ENCODE measurements around the gene PIK3R6. TPM values are rescaled to one million over a fixed set of nuclear protein-coding genes. Genes with fewer than 3 reads are reported as not detected.

The PIK3R6 gene
- total and polyA plus RNA-seq, 10 of the 15 experiments (the other 5 are each of a cell fraction or from before 2014, with no cell fraction given), result 6.7 to 146 (median 68.2) TPM

DNA sequence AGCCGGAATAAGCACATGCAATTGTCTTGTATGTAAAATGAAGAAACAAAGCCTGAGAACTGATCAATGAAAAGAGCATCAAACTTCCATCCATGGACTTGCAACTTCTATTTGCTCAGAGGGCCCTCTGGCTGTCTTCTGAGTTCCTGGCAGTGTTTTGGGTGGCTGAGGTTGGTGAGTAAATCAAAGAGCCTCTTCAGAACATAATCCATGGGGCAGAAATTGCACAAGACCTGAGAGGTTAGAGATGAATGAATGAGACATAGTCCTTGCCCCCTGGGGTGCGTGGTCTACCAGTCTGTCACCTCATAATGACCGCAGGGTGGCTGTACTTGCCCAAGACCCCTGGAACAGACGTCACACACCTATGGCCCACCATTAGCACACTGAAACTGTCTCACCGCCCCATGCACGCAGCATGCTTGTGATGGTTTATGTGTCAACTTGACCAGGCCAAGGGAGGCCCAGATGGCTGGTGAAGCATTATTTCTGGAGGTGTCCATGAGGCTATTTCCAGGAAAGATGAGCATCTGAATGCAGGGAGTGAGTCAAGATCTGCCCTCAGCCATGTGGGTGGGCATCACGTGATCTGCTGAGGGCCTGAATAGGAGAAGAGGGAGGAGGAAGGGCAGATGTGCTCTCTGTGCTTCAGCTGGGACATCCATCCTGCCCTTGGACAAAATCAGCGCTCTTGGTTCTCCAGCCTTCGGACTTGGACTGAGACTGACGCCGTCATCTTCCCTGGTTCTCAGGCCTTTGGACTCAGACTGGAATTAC, 8.3 kb downstream of the PIK3R6 start:
- WGBS (ENCODE audit: insufficient coverage, insufficient replicate concordance, low lambda C conversion rate, missing lambda C conversion rate), result 25% methylated on average over 11 of the region's 11 CpGs
- TF ChIP-seq ATF7 (IDR thresholded peaks at IDR 0.05; ENCODE audit: low read depth), result peak; percentile 52; the same call in 1 of the 2 replicates
- 0 out of 2 replicates have a peak, but pooled peaks have one; percentile 8 for TF ChIP-seq SMARCA5 (IDR thresholded peaks at IDR 0.05)
- peak; percentile 63 for TF ChIP-seq IRF4 (IDR thresholded peaks at IDR 0.05; ENCODE audit: low read depth, low read length)
- TF ChIP-seq, protein P1, sequence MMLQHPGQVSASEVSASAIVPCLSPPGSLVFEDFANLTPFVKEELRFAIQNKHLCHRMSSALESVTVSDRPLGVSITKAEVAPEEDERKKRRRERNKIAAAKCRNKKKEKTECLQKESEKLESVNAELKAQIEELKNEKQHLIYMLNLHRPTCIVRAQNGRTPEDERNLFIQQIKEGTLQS (IDR thresholded peaks at IDR 0.05; ENCODE audit: borderline replicate concordance, extremely low read depth, low read depth, low read length), result 0 out of 2 replicates have a peak, but pooled peaks have one; percentile 28
- peak; percentile 55; the same call in 1 of the 2 replicates for TF ChIP-seq CREM (IDR thresholded peaks at IDR 0.05; ENCODE audit: low read depth)
- 0 out of 2 replicates have a peak, but pooled peaks have one; percentile 76 for TF ChIP-seq WRNIP1 (IDR thresholded peaks at IDR 0.05; ENCODE audit: borderline replicate concordance, low read depth, low read length)
- TF ChIP-seq HDAC2 (IDR thresholded peaks at IDR 0.05), result no peak
- TF ChIP-seq CEBPB (IDR thresholded peaks at IDR 0.05; ENCODE audit: borderline replicate concordance in 1 of 2, low read depth in 2 of 2, low read length in 2 of 2), result peak in 1 of 2 experiments; percentile 66; a peak in 1 of 4 replicates
- TF ChIP-seq BACH1 (IDR thresholded peaks at IDR 0.05; ENCODE audit: borderline replicate concordance), result no peak; the same call in 1 of the 2 replicates
- TF ChIP-seq RCOR1 (conservative IDR thresholded peaks at IDR 0.05; ENCODE audit: low read depth, low read length), result no peak
- TF ChIP-seq BHLHE40 (IDR thresholded peaks at IDR 0.05; ENCODE audit: borderline replicate concordance in 1 of 2, low read depth in 2 of 2, low read length in 1 of 2), result peak; percentile 76 to 89
- peak; percentile 54 for TF ChIP-seq TCF3 (IDR thresholded peaks at IDR 0.05; ENCODE audit: borderline replicate concordance, insufficient read depth, low read depth, low read length)
- TF ChIP-seq TCF7 (IDR thresholded peaks at IDR 0.05; ENCODE audit: borderline replicate concordance), result no peak
- TF ChIP-seq, protein P2, sequence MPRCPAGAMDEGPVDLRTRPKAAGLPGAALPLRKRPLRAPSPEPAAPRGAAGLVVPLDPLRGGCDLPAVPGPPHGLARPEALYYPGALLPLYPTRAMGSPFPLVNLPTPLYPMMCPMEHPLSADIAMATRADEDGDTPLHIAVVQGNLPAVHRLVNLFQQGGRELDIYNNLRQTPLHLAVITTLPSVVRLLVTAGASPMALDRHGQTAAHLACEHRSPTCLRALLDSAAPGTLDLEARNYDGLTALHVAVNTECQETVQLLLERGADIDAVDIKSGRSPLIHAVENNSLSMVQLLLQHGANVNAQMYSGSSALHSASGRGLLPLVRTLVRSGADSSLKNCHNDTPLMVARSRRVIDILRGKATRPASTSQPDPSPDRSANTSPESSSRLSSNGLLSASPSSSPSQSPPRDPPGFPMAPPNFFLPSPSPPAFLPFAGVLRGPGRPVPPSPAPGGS (IDR thresholded peaks at IDR 0.05; ENCODE audit: borderline replicate concordance, insufficient read depth, low read depth, low read length, poor library complexity, severe bottlenecking), result no peak
- 0 out of 2 replicates have a peak, but pooled peaks have one; percentile 12 for TF ChIP-seq LARP7 (IDR thresholded peaks at IDR 0.05)
- TF ChIP-seq MXI1 (IDR thresholded peaks at IDR 0.05; ENCODE audit: low read depth, low read length), result peak; percentile 59; the same call in 1 of the 2 replicates
- TF ChIP-seq GABPA (IDR thresholded peaks at IDR 0.05; ENCODE audit: low read depth), result no peak
- TF ChIP-seq CHD1 (IDR thresholded peaks at IDR 0.05; ENCODE audit: low read depth, low read length), result 0 out of 2 replicates have a peak, but pooled peaks have one; percentile 9
- peak; percentile 66 to 77 for TF ChIP-seq IKZF2 (IDR thresholded peaks at IDR 0.05)
- peak; percentile 69; the same call in 1 of the 2 replicates for TF ChIP-seq PAX5 (IDR thresholded peaks at IDR 0.05; ENCODE audit: borderline replicate concordance, low read depth, low read length)
- peak; percentile 70 for TF ChIP-seq EED (IDR thresholded peaks at IDR 0.05; ENCODE audit: low read depth)
- no peak for TF ChIP-seq SP1 (IDR thresholded peaks at IDR 0.05; ENCODE audit: low read depth, low read length)
- TF ChIP-seq BRCA1 (IDR thresholded peaks at IDR 0.05; ENCODE audit: low read depth, low read length), result no peak

More for the DNA sequence above, 8.3 kb downstream of the PIK3R6 start:
- Histone ChIP-seq H3K79me2 (ENCODE audit: control insufficient read depth, insufficient read depth, low read length) (peaks cover 76% of the 10 kb centered on the region), H3K4me3 (peak overlapping the region; percentile 52), H3K9me3 (replicated peaks; ENCODE audit: control insufficient read depth, insufficient read depth, low read length) (no peaks in the 10 kb centered on the region; the same call in 1 of the 3 replicates), H3K4me1 (ENCODE audit: control insufficient read depth, insufficient read depth, low read length) (peaks cover 52% of the 10 kb centered on the region), H3K36me3 (ENCODE audit: control insufficient read depth in 2 of 2, insufficient read depth in 2 of 2, low read length in 1 of 2) (peaks cover 4 to 23% of the 10 kb centered on the region in 2 experiments; a peak in 3 of 4 replicates), H3K27me3 (replicated peaks in 1 of 2; ENCODE audit: control insufficient read depth in 2 of 2, insufficient read depth in 2 of 2, low read length in 1 of 2) (no peaks in the 10 kb centered on the region), H3K4me2 (ENCODE audit: control insufficient read depth, insufficient read depth) (peak overlapping the region; percentile 61), H3K9ac (ENCODE audit: control insufficient read depth, insufficient read depth, low read length) (peak overlapping the region; percentile 78), H2AFZ (ENCODE audit: control insufficient read depth, low read depth, low read length) (no peak overlapping the region), H3K27ac (ENCODE audit: control insufficient read depth, insufficient read depth) (peak overlapping the region; percentile 99), H4K20me1 (ENCODE audit: control insufficient read depth, insufficient read depth) (no peaks in the 10 kb centered on the region)
- intact Hi-C loops (cut with micrococcal nuclease; ENCODE audit: unreplicated experiment) (loop anchor here (2.0 to 5.0 kb wide), 2 partner anchors 52 to 98 kb away; no protein-coding TSS in a partner anchor), in situ Hi-C loops (cut with MboI) (loop anchor here (5.0 kb wide), 1 partner anchor 98 kb away; no protein-coding TSS in a partner anchor)
- ATAC-seq (peak; percentile 22), FAIRE-seq (no peak), DNase-seq (ENCODE audit: low read depth, low spot score) (no peak)
- ChIA-PET RAD21 (ENCODE audit: unreplicated experiment) (interaction anchor here (0.7 to 4.6 kb wide), 18 partner anchors 8 to 104 kb away, joined by 3 to 92 read pairs (median 8); partner anchors contain the start of gene PIK3R6), SMC1A (ENCODE audit: uncharacterized antibody, unreplicated experiment) (interaction anchor here (0.6 to 5.1 kb wide), 17 partner anchors 9 to 126 kb away, joined by 3 to 64 read pairs (median 5); partner anchors contain the start of gene PIK3R6), CTCF (interaction anchor here (0.6 to 3.5 kb wide), 10 partner anchors 33 to 449 kb away, joined by 3 to 28 read pairs (median 4); no protein-coding TSS in a partner anchor), POLR2A (interaction anchor here (0.5 to 6.2 kb wide), 11 partner anchors 9 to 109 kb away, joined by 3 to 74 read pairs (median 8); partner anchors contain the start of gene PIK3R6)
- no TSS peak for BruUV-seq (replicated peaks)

Data from GM12878 (cell line).